HG03460 (cell line): ENCODE results near the gene CDR2.
A peak's percentile ranks its signal among the peaks of the same experiment; 100 is the strongest.
"Not testable (repeated sequence)": the region's sequence is repeated elsewhere in the genome, so short reads cannot be mapped to it uniquely, and the experiment has no call there.

Source experiments
- ATAC-seq: cut with Tn5 transposase; IDR thresholded peaks from one replicate; pipeline ENCODE4 v1.9.1; 2021; ENCODE audit not compliant: unreplicated experiment

The CDR2 gene

DNA sequence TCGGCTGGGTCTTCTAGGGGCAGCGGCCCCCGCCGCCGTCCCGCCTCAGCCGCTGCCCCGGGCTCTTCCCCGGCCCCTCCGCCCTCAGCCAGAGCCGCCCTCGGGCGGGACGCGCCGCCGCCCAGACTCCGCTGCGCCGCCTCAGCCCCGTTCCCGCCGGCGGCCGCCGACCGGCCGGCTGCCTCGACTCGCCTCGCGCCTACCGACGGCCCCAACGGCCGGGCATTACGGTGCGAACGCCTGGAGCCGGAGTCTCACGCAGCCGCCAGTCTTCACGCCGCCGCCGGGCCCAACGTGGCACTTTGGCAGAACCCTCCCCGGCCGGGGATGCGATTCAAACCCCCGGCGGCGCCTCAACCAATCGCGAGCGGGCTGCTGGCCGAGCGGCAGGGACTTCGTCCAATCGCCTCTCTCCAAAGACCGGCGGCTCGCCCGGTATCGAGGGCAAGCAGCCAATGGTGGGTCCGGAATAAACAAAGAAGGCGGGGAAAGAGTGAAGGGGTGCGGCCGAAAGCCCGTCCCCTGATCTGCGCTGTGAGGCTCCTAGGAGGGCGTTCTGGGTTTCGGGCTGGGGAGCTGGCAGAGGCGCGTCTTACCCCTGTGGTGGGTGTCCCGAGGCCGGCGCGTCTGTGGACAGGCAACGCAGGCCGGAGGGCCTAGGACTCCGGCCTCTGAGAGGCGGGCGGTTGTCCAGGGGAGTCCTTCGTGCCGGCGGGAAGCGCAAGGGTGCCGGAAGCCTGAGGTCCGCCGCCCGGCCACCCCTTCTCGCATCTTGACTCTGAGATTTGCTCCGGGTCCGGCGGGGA, at the start of gene CDR2:
Gene CDR2, minus strand, starts transcription at position 309 of the 806 bp plus-strand sequence. CDS start 310 bp downstream, outside the sequence.
- ATAC-seq, result peak; percentile 92

DNA sequence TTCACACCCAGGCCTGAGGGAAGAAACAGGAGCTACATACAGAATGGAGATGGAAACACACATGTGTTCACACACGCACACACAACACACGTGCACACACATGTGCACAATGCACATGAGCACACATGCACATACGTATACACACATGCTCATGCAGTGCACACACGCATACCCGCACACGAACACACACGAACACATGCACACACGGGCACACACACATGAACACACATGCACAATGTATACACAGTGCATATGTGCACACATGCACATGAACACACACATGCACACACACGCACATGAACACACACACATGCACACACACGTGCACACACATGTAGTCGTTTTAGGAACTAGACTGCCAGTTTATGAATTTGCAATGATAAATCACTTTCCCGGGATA, 49.3 kb upstream of the CDR2 start:
- no peak for ATAC-seq

DNA sequence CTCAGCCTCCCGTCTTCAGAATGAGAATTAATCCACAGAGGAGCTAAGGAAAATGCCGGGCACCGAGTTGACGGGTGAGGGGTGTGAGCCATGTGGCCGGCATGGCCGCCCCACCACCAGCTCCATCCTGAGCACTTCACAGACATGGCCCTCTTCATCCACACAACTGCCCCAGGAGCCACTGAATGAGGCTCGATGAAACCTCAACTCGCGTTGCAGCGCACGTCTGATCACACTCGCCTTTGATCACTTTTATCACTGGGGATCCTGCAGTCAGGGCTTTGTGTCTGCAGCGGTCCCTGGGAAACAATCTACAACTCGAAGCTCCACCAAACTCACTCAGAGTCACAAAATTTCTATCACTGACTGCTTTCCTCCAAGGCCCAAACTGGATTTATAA, 46.7 kb upstream of the CDR2 start:
- no peak for ATAC-seq

DNA sequence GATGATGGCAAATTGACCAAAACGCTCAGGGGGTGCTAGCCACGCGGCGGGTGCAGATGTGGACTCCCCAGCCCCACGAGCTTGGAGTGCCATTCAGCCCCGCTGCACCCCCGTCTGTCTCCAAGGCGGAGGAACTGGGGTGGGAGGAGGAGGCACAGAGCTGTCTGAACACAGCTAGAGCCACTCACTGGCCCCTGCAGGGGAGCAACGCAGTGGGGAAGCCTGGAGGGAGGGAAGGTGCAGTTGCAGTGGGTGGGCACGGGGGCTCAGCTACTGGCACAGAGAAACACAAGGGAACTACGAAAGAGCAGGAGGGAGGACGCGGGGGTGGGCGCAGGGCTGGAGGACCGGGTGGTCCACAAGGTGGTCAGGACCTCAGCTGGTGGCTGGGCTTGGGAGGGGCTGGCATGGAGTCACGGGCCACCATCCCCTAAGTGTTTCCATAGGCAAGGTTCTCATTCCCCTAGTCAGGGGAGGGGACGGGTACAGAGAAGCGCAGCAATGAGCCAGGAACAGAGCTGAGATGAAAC, 46.3 kb upstream of the CDR2 start:
- no peak for ATAC-seq

DNA sequence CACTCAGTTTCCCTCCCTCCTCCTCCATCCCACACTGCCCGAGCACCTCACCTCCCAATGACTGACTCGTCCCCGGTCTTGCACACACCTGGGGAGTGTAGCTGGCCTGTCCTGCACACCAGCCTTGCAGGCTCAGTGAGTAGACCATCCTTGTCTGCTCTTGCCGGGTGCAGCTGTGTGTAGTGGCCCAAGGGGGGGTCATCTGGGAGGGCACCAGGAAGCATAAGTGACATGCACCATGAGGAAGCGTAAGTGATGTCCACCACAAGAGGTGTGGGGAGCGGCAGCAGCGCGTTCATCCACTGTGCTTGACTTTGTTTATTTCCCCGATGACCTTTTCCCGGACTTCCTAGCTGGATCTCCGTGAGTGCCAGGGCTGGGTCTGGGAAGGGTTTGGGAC, 45.5 kb upstream of the CDR2 start:
- ATAC-seq, result no peak

DNA sequence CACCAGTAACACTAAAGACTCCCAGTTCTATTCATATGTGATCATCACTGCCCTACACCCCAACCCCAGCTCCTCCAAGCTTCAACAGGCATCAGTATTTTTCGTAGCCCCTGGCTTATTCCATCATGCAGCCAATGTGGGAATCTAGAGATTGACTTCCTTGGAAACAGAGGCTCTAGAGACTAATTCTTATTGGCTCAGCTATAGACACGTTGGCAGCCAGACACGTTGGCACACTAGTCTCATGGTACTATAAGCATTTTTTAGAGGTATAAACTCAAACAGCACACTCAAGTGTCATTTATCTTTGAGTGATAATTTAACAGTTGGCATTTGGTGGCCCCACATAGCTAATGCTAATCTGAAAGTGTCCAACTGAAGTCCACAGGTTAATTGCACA, 44.4 kb upstream of the CDR2 start:
- ATAC-seq, result no peak

DNA sequence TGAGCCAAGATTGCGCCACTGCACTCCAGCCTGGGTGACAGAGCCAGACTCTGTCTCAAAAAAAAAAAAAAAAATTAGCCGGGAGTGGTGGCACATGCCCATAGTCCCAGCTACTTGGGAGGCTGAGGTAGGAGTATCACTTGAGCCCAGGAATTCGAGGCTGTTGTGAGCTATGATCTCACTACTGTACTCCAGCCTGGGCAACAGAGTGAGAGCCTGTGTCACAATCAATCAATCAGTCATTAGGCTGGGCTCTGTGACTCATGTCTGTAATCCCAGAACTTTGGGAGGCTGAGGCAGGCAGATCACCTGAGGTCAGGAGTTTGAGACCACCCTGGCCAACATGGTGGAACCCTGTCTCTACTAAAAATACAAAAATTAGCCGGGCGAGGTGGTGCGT, 43.4 kb upstream of the CDR2 start:
- not testable (repeated sequence) for ATAC-seq

DNA sequence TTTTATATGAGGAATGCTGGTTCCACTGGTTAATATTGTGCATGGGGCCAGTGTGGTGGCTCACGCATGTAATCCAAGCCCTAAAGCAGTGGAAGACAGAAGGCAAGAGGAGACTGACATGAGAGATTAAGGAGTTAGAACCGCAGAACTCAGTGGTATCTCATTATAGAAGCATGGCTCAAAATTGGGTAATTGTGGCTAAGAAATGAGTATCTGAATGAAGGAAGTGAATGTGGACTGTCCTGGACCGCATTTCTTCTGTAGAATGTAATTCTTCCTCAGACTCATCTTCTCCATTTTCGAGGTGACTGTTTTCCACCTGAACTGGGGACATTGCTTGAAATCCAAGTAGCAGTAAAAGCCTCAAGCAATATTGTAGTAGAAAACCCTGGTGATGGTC, 42.6 kb upstream of the CDR2 start:
- no peak for ATAC-seq

DNA sequence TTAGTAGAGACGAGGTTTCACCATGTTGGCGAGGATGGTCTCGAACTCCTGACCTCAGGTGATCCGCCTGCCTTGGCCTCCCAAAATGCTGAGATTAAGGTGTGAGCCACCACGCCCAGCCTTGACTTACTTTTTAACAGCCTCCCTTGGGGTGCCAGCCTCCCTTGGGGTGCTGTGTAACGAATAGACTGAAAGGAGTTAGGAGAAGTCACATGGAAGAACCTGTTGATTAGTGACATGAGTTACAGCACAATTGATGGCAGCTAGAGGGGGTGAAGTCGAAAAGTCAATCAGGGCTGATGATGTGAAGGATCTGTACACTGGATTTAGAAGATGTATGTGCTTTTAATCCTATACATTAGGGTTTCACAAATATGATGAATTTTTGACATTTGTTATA, 39.4 kb upstream of the CDR2 start:
- no peak for ATAC-seq

DNA sequence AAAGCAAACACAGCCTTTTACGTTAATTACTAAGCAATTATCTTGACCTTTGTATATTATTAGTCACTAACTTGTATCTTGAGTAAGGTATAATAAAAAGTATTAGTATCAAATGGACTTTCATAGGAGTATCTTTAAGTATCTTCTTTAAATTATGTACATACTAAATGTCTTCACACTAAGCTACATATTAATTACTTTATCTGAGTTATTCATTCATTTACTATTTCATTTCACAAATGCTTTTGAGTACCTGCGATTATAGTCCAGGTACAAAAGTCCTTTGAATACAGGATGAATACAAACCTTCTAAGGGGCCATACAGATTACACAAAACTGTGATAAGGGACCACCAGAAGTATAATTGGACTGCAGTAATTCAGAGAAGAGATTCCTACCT, 33.1 kb upstream of the CDR2 start:
- ATAC-seq, result no peak

DNA sequence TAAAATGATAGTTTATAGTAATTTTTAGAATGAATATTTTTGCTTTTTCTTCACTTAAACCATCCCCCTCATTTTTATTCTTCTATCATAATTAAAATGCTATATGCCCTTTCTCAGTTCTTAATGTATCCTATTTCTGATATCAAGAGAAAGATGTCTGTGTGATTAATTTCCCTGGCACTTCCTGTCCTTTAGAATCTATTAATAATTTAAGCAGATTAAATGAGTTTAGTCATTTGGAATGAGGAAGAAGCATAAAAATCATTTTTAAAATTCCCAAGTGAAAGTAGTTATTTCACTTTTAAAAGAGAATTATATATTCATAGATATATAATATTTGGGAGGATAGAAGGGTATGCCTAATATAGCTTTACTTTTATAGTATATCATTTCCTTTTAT, 27.8 kb upstream of the CDR2 start:
- ATAC-seq, result no peak

DNA sequence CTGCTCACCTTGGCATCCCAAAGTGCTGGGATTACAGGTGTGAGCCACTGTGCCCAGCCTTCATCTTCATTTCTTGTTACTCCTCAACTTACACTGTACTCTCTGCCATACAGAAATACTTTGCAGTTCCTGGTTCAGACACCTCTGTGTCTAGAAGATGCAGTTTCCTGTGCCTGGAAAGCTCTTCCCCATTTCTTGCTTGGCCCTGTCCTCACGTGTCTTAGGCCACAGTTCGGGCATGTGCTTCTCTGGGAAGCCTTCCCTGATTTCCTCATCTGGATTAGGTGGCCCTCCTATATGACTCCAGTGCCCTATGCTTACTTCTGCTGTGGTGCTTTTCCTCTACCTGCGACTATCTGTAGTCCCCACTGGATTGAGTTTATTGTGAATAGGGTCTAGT, 26.5 kb upstream of the CDR2 start:
- ATAC-seq, result no peak

DNA sequence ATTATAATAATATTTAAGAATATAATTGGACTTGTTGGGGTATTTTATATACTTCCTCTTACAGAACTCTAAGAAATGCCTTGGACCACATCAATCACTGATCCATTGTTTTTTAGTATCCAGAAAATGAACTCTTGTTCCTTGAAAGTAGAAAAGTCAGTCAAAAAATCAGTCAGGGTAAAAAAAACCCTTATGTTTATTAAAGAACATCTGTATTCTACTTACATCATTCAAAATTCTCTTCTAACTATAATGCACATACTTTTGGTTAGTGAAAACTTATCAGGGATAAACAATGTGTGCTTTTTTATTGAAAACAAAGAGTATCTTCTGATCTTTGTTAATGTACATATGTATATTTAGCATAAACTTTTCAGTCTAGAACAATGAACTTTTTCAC, 23.5 kb upstream of the CDR2 start:
- ATAC-seq, result no peak

DNA sequence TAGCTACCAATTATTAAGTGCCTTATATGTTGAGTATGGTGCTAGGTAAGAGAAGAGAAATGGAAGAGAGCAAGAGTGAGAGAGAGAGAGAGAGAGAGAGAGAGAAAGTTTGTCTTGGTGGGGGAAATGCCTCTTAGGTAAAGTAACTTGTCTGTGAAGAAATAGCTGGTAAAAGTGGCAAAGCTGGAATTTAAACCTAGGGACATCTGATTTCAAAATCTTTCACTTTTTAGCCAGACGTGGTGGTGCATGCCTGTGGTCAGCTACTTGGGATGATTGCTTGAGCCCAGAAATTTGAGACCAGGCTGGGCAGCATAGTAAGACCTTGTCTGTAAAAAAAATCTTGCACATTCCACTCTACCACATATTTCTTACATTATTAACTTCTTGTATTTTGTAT, 23.0 kb upstream of the CDR2 start:
- no peak for ATAC-seq

DNA sequence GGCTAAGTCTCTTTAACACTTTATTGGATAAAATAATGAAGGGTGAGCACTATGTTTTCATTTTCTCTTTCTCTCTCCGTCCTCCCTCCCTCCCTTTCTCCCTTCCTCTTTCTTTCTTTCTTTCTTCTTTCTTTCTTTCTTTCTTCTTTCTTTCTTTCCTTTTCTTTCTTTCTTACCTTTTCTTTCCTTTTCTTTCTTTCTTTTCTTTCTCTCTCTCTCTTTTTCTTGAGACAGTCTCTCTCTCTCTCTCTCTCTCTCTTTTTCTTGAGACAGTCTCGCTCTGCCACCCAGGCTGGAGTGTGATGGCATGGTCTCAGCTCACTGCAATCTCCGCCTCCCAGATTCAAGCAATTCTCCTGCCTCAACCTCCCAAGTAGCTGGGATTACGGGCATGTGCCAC, 21.5 kb upstream of the CDR2 start:
- ATAC-seq, result no peak

DNA sequence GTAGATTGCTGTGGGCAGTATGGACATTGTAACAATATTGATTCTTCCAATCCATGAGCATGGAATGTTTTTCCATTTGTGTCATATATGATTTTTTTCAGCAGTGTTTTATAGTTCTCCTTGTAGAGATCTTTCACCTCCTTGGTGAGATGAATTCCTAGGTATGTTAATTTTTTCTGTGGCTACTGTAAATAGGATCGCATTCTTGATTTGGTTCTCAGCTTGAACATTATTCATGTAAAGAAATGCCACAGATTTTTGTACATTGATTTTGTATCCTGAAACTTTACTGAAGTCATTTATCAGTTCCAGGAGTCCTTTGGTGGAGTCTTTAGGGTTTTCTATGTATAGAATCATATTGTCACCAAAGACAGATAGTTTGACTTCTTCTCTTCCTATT, 19.7 kb upstream of the CDR2 start:
- no peak for ATAC-seq

DNA sequence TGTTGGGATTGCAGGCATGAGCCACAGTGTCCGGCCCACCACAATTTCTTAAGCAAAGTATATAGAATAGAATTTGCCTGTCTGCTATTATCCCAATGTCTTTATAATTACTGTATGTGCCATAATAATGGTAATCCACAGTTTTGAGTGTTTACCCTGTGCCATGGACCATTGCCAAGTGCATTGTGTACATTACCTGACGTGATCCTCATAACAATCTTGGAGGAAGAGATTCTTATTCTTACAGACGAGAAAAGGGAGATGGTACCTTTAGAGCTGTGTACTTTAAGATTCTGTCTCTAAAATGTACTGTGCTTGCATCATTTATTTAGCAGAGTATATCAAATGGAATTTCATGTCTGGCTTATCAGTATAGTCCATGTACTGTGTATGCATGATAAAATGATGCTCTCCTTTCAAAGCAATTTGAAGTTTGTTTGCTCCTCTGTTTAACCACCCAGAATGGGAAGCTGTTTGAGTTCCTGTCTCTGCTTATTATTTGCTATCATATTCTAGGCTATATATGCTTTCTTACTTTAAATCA, 13.8 kb upstream of the CDR2 start:
- no peak for ATAC-seq

DNA sequence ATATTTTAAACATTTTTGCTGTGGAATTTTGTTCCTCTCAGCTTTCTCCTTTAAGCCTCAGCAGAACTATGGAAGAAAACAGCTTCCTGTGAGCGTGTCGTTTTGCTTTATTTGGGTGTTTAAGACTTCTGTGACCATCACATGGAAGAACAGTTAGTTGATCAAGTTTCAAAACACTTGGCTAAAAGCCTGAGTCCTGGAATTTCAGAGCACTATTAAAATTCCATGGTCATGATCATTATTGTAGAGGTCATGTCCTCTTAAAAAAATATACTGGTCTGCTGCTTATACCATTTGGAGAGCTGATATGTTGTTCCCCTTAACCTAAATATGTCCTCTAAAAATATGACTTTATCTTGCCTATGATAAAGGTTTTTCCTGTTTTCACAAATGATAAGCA, 12.6 kb upstream of the CDR2 start:
- ATAC-seq, result no peak

DNA sequence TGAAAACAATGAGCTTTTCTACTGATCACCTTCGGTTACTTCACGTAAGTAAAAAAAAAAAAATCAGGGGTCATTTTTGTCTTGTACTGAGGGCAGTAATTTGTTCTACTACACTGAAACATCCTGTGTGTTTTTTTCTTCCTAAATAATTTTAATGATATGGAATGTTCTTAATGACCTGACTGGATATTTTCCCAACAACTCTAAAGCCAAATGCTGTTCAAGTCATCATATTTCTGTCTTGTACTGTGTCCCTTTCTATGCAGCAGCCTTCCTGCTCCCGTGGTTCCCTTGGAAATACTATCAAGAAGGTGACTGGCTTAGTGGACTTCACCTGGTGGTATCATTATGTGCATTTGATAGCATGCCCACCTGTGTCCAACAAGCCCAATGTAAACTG, 10.8 kb upstream of the CDR2 start:
- no peak for ATAC-seq

DNA sequence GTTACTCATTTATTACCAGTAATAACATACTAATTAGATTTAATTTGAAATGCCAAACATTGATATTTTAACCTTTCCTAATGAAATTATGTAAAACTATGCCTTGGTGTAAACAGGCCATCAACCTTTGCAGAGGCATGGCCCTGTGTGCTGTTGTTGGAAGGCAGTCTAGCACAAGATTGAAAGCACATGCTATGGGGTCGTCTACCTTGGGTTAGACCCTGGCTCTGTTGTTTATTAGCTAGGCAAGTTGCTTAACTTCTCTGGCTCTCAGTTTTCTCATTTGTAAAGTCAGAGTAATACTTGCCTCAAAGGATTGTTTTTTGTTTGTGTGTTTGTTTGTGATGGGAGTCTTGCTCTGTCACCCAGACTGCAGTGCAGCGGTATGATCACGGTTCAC, 9.4 kb upstream of the CDR2 start:
- no peak for ATAC-seq

DNA sequence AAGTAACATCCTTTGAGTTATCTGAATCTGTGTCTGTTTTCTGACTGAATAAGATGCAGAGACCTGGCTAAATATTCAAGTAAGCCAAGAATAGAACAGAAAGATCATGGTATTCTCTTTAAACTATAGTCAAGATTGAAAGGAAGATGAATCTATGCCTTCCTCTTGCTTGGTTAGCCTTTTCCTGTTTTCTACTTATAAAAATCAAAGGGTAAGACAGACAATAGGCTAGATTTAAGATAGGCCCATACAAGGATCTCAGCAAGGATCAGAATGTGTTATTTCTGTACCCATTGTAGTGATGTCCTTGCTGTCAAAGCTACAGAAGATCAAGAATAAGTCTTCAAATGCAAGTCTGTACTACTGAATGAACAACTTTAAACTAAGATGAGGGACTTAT, 7.0 kb upstream of the CDR2 start:
- ATAC-seq, result no peak

DNA sequence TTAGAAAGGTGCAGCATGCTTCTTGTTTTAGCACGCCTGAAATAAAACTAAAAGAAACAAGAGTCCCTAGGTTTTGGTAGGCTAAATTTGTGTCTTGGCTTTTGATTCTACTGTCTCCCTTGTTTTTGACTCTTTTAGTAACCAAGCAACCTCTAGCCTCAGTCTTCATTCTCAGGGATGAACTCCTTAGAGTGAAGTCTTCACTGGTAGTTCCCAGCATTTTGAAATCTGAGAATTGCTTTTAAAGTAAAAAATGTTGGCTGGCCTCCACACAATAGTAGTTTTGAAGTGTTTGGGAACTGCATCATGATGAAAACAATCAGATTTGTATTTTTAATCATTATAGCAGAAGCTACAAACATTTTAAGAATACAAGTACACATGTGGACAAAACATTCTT, 6.1 kb upstream of the CDR2 start:
- no peak for ATAC-seq

DNA sequence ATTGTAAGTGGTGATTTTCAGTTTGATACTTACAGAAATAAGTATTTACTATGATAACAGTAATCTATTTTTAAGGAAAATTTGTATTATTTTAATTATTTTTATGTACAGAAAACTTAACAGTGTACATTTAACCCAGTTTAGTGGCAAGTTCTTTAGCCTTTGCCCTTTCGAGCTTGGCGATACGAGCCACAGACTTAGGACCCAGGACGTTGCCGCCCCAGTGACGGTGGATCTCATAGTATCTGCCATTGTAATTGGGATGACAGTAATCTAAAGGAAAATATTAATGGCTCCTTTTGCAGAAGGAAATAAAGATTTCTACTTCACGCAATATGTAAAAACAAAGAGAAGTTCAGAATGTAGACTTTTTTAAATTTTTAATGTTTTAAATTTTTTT, 5.2 kb upstream of the CDR2 start:
- ATAC-seq, result no peak
